ENCODE data around the gene TAOK1.

The TAOK1 gene

DNA sequence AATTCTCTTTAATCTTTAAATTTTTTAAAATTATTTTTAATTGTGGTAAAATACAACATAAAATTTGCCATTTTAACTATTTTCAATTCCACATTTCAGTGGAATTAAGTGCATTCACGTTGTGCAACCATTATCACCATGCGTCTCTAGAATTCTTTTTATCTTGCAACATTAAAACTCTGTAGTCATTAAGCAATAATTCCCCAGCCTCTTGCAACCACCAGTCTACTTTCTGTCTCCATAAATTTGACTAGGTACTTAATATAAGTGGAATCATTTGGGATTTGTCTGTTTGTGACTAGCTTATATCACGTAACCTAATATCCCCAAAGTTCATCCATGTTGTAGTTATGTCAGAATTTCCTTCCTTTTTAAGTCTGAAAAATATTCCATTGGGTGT lies 79.1 kb downstream of the TAOK1 start:
- no peak for TF ChIP-seq RAD21 (IDR thresholded peaks at IDR 0.05; ENCODE audit: low read depth)
- TF ChIP-seq NFIC (IDR thresholded peaks at IDR 0.05) = no peak
- no peak for TF ChIP-seq REST (IDR thresholded peaks at IDR 0.05; ENCODE audit: low read depth)
- TF ChIP-seq FOXM1 (IDR thresholded peaks at IDR 0.05; ENCODE audit: borderline replicate concordance, low read depth) = no peak
- TF ChIP-seq EGR1 (IDR thresholded peaks at IDR 0.05) = no peak
- no peak for TF ChIP-seq MAX (IDR thresholded peaks at IDR 0.05)
- TF ChIP-seq TEAD4 (IDR thresholded peaks at IDR 0.05) = no peak
- TF ChIP-seq CEBPB (IDR thresholded peaks at IDR 0.05) = no peak
- TF ChIP-seq ZBTB7A (IDR thresholded peaks at IDR 0.05; ENCODE audit: low read depth) = no peak
- TF ChIP-seq EP300 (IDR thresholded peaks at IDR 0.05; ENCODE audit: borderline replicate concordance) = no peak
- no peak for TF ChIP-seq CREB1 (IDR thresholded peaks at IDR 0.05; ENCODE audit: low read depth)
- no peak for TF ChIP-seq TCF12 (IDR thresholded peaks at IDR 0.05; ENCODE audit: low read depth)
- no peak for TF ChIP-seq USF1 (IDR thresholded peaks at IDR 0.05)
- TF ChIP-seq TAF1 (IDR thresholded peaks at IDR 0.05; ENCODE audit: low read depth) = no peak
- no peak for TF ChIP-seq YY1 (IDR thresholded peaks at IDR 0.05; ENCODE audit: low read depth)

DNA sequence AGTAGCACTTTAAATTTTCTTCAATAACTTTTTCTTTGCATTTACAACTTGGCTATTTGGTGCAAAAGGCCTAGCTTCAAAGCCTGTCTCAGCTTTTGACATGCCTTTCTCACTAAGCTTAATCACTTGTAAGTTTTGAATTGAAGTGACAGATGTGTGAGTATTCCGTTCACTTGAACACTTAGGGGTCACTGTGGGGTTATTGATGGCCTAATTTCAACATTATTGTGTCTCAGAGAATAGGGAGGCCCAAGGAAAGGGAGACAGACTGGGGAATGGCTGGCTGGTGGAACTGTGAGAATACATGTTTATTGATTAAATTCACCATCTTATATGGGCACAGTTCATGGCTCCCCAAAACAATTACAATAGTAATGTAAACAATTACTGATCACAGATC lies 84.1 kb downstream of the TAOK1 start:
- TF ChIP-seq CEBPB (IDR thresholded peaks at IDR 0.05) = no peak
- TF ChIP-seq REST (IDR thresholded peaks at IDR 0.05; ENCODE audit: low read depth) = no peak
- TF ChIP-seq EP300 (IDR thresholded peaks at IDR 0.05; ENCODE audit: borderline replicate concordance) = no peak
- no peak for TF ChIP-seq MAX (IDR thresholded peaks at IDR 0.05)
- TF ChIP-seq TCF12 (IDR thresholded peaks at IDR 0.05; ENCODE audit: low read depth) = no peak

DNA sequence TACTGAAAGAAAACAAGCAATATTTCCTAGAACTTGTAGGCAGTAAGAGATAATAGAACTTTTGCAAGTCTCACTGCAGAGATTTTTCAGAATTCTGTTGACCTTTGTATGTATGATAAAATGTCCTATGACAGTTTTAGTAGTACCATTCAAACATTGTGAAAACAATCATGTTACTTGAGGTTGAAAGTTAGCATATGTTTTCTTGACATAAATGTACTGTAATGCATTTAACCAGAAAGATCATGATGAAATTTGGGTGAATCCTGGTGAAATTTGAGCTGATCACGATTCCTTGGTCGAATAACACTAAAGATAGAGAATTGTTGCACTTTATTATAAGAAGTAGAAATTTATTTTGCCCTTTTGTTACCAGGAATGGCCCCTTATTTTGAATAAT lies 85.7 kb downstream of the TAOK1 start:
- TF ChIP-seq FOXM1 (IDR thresholded peaks at IDR 0.05; ENCODE audit: borderline replicate concordance, low read depth) = no peak
- no peak for TF ChIP-seq EGR1 (IDR thresholded peaks at IDR 0.05)
- TF ChIP-seq YY1 (IDR thresholded peaks at IDR 0.05; ENCODE audit: low read depth) = no peak
- TF ChIP-seq MAX (IDR thresholded peaks at IDR 0.05) = no peak
- TF ChIP-seq TEAD4 (IDR thresholded peaks at IDR 0.05) = no peak
- no peak for TF ChIP-seq RAD21 (IDR thresholded peaks at IDR 0.05; ENCODE audit: low read depth)

GRCh38 chr17:29483503-29483902 lies 93.3 kb downstream of the TAOK1 start:
- TF ChIP-seq TCF12 (IDR thresholded peaks at IDR 0.05; ENCODE audit: low read depth) = no peak
- TF ChIP-seq USF1 (IDR thresholded peaks at IDR 0.05) = no peak
- no peak for TF ChIP-seq EGR1 (IDR thresholded peaks at IDR 0.05)
- no peak for TF ChIP-seq ZBTB7A (IDR thresholded peaks at IDR 0.05; ENCODE audit: low read depth)
- TF ChIP-seq MAX (IDR thresholded peaks at IDR 0.05) = no peak
- no peak for TF ChIP-seq TAF1 (IDR thresholded peaks at IDR 0.05; ENCODE audit: low read depth)
- TF ChIP-seq CREB1 (IDR thresholded peaks at IDR 0.05; ENCODE audit: low read depth) = no peak
- TF ChIP-seq FOXM1 (IDR thresholded peaks at IDR 0.05; ENCODE audit: borderline replicate concordance, low read depth) = no peak
- TF ChIP-seq REST (IDR thresholded peaks at IDR 0.05; ENCODE audit: low read depth) = no peak
- TF ChIP-seq EP300 (IDR thresholded peaks at IDR 0.05; ENCODE audit: borderline replicate concordance) = no peak
- no peak for TF ChIP-seq CEBPB (IDR thresholded peaks at IDR 0.05)

DNA sequence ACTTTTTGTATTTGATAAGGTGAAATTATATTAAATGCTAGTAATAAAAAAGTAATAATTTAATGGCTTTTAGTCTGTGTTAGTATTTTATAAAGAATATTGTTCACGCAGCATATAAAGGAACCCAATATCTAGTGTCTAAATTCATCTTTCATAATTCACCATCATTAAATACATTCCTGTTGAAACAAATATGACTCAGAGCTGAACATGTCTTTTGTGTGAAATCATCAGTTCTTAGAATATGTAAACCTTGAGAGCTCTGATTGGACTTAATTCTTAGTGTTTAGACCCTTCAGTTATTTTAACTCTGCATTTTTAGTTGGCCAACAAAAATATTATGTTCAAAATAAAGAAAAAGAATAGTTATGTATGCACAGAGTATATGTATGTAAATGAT lies 104.8 kb downstream of the TAOK1 start:
- TF ChIP-seq EGR1 (IDR thresholded peaks at IDR 0.05) (no peak), CEBPB (IDR thresholded peaks at IDR 0.05) (no peak), NFIC (IDR thresholded peaks at IDR 0.05) (no peak), ZBTB7A (IDR thresholded peaks at IDR 0.05; ENCODE audit: low read depth) (no peak), YY1 (IDR thresholded peaks at IDR 0.05; ENCODE audit: low read depth) (no peak), EP300 (IDR thresholded peaks at IDR 0.05; ENCODE audit: borderline replicate concordance) (no peak), CREB1 (IDR thresholded peaks at IDR 0.05; ENCODE audit: low read depth) (no peak), FOXM1 (IDR thresholded peaks at IDR 0.05; ENCODE audit: borderline replicate concordance, low read depth) (no peak), MAX (IDR thresholded peaks at IDR 0.05) (no peak), USF1 (IDR thresholded peaks at IDR 0.05) (no peak), TEAD4 (IDR thresholded peaks at IDR 0.05) (no peak), REST (IDR thresholded peaks at IDR 0.05; ENCODE audit: low read depth) (no peak), RAD21 (IDR thresholded peaks at IDR 0.05; ENCODE audit: low read depth) (no peak), TCF12 (IDR thresholded peaks at IDR 0.05; ENCODE audit: low read depth) (no peak), TAF1 (IDR thresholded peaks at IDR 0.05; ENCODE audit: low read depth) (no peak)
